Measurements from ENCODE around the gene ALDOB.

DNA sequence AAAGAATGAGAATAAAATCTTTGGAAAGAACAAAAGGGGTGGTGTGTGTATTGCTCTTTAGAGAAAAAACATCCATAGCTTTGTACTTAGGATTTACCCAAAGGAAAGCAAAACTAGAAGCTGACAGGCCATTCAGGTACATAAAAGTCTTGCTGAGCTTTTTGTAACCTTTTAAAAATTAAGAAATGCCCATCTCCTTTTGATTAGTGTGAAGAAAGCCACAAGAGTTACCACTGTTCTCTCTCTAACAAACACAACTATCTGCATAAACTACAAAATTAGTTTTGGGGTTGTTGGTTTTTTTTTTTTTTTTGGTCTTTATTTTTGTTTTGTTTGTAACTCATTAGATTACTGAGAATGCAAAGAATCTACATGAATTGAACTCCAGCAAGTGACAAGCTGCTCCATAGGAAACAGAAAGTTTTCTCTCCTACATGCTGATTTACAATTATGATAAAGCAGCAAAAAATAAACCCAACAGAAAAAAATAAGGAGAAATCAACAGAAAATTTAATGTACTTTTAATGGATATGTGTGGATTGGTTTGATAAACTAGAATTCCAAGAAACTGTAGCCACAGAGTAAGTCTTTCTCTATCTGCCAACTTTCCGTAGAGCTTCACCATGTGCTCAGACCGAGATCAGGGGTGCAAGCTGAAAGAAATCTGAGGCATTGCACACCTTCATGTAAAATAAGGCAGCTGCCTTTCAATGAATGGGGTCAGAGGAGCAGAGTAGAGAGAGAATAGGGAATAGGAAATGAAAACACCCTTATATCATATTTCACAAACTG is 63.1 kb downstream of the ALDOB start:
- TF ChIP-seq, protein P1, sequence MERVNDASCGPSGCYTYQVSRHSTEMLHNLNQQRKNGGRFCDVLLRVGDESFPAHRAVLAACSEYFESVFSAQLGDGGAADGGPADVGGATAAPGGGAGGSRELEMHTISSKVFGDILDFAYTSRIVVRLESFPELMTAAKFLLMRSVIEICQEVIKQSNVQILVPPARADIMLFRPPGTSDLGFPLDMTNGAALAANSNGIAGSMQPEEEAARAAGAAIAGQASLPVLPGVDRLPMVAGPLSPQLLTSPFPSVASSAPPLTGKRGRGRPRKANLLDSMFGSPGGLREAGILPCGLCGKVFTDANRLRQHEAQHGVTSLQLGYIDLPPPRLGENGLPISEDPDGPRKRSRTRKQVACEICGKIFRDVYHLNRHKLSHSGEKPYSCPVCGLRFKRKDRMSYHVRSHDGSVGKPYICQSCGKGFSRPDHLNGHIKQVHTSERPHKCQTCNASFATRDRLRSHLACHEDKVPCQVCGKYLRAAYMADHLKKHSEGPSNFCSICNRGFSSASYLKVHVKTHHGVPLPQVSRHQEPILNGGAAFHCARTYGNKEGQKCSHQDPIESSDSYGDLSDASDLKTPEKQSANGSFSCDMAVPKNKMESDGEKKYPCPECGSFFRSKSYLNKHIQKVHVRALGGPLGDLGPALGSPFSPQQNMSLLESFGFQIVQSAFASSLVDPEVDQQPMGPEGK (CRISPR knock-in tag; IDR thresholded peaks at IDR 0.05; ENCODE audit: borderline replicate concordance) = no peak
- TF ChIP-seq PPARA (CRISPR knock-in tag; IDR thresholded peaks at IDR 0.05; ENCODE audit: borderline replicate concordance) = no peak
- TF ChIP-seq CSDC2 (CRISPR knock-in tag; IDR thresholded peaks at IDR 0.05) = no peak
- no peak for TF ChIP-seq ZNF70 (CRISPR knock-in tag; IDR thresholded peaks at IDR 0.05)
- TF ChIP-seq, protein P2, sequence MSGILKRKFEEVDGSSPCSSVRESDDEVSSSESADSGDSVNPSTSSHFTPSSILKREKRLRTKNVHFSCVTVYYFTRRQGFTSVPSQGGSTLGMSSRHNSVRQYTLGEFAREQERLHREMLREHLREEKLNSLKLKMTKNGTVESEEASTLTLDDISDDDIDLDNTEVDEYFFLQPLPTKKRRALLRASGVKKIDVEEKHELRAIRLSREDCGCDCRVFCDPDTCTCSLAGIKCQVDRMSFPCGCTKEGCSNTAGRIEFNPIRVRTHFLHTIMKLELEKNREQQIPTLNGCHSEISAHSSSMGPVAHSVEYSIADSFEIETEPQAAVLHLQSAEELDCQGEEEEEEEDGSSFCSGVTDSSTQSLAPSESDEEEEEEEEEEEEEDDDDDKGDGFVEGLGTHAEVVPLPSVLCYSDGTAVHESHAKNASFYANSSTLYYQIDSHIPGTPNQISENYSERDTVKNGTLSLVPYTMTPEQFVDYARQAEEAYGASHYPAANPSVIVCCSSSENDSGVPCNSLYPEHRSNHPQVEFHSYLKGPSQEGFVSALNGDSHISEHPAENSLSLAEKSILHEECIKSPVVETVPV (CRISPR knock-in tag; IDR thresholded peaks at IDR 0.05) = no peak
- TF ChIP-seq ISL1 (CRISPR knock-in tag; IDR thresholded peaks at IDR 0.05) = no peak
